GM19193 (cell line): ENCODE results near the gene BIN2.

Experiments used
- POLR2A ChIP-seq: IDR thresholded peaks from 4 replicates; pipeline ENCODE4 v1.6.1; 2011; ENCODE audit not compliant: insufficient read depth, insufficient read length; ENCODE audit errors: extremely low read depth

BIN2 gene

DNA sequence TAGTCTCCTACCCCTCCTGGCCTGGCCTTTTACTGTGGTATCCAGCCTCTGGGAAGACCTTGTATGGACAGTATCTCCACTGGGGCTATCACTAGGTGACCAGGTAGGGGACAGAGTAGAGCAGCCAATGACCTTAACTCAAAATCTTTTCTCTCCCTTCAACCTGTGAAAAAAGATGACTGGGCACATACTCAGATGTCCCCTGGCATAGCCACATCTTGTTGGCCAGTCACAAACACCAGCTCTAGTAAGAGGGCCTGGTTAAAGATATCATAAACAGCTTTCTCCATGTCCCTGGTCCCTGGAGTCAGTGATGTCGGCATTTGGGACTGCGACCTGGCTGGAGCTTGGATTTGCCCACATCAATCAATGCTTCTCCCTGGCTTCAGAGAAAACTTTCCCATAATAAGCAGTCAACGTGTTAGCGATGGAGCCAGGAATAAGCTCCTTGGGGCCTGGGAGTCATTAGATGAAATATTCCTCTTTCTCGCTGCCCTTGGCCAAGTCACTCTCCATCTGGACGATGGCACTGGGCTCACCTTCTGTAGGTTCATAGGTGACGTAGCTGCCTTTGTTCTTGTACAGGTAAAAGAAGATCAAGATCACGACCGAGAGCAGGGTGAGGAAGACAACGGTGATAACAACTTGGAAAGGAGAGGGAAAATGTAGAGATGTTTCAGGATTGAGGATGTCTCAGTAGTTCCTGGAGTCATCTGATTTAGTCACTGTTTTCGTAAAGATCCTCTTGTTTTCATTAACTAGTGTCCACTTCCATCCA lies 78.3 kb downstream of the BIN2 start:
- no peak for TF ChIP-seq POLR2A

GRCh38 chr12:51244269-51244668 lies 79.7 kb downstream of the BIN2 start:
- TF ChIP-seq POLR2A = no peak

- no peak for TF ChIP-seq POLR2A
These were observed 81.1 kb downstream of the BIN2 start for GRCh38 chr12:51242876-51243275.

- TF ChIP-seq POLR2A = no peak
These were observed 81.9 kb downstream of the BIN2 start for GRCh38 chr12:51242120-51242519.

- TF ChIP-seq POLR2A = no peak
These were observed 83.0 kb downstream of the BIN2 start for GRCh38 chr12:51240971-51241370.

- peak; percentile 98 for TF ChIP-seq POLR2A
These were observed 85.3 kb downstream of the BIN2 start, which contains the start of gene DAZAP2 for GRCh38 chr12:51238510-51239334. DAZAP2 (plus strand) TSS chr12:51238826; CDS start chr12:51238908, 82 bp downstream.

DNA sequence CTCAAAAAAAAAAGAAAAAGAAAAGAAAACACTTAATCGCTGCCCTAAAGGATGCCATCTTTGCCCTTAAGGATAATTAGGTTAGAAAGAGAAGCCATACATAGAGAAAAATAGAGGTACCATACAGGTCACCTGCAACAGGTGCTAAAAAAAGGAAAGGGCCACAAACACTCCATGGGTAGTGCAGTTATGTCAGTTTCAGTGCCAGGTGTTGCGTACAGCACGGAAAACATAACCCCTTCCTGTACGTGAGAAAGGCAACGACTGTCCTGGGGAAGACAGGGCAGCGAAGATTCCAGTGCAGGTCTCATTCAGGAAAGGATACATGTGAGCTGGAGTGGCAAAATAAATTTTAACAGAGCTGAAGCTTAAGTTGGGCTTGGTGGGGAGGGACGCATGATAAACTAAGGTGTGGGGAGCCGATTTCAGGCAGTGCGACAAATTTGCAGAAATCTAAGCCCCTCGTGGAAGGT lies 85.9 kb downstream of the BIN2 start:
- no peak for TF ChIP-seq POLR2A

GRCh38 chr12:51234530-51234929 lies 89.4 kb downstream of the BIN2 start:
- TF ChIP-seq POLR2A = no peak

DNA sequence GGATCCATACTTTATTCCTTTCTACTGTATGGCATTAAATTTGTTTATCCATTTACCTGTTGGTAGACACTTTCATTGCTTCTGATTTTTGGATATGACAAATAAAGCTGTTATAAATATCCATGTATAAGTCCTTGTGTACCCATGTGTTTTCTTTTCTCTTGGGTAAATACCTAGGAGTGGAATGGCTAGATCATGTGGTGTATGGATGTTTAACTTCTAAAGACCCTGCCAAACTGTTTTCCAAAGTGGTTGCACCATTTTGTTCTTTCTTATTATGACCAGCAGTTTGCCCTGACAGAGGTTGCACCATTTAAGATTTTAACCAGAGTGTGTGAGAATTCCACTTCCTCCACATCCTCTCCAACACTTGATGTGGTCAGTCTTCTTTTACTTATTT lies 91.3 kb downstream of the BIN2 start:
- TF ChIP-seq POLR2A = no peak
